Urinary bladder (tissue), 4 donors: ENCODE measurements around the gene GRK2. TPM values are rescaled to one million over a fixed set of nuclear protein-coding genes. Genes with fewer than 3 reads are reported as not detected.

Experiments used
- DNase-seq: peaks from one replicate; pipeline ENCODE4 v3.0.0-alpha.2; 2015; ENCODE audit errors: extremely low spot score
- H3K27ac ChIP-seq: one replicate; pipeline ENCODE4 v1.5.1; 2013; ENCODE audit warnings: low read depth, mild to moderate bottlenecking, moderate library complexity
- H3K36me3 ChIP-seq: one replicate; pipeline ENCODE4 v1.6.1; 2013; ENCODE audit warnings: mild to moderate bottlenecking, moderate library complexity; ENCODE audit not compliant: insufficient read depth
- H3K4me1 ChIP-seq: one replicate; pipeline ENCODE4 v1.6.1; 2013; ENCODE audit warnings: mild to moderate bottlenecking, moderate library complexity; ENCODE audit not compliant: insufficient read depth
- H3K4me3 ChIP-seq: one replicate; pipeline ENCODE4 v1.5.1; 2013; ENCODE audit warnings: low read depth, low read length
- whole genome bisulfite sequencing: extraction: QIAGEN DNeasy Blood & Tissue Kit; methylation state at CpG from one replicate; pipeline ENCODE4 v1.1.7; 2013; 5-methylcytosine and 5-hydroxymethylcytosine counted together
- polyA plus RNA-seq: library from polyadenylated mRNA; stranded (reverse); fragments of 200-250 nt; gene quantifications from one replicate; pipeline ENCODE4 v1.2.3, GENCODE V29; 2013
- total RNA-seq: library from RNA; depleted of rRNA; stranded (reverse); fragments of >200 nt; gene quantifications from one replicate; pipeline ENCODE4 v1.2.3, GENCODE V29; 2014
- donor health status: healthy with polysubstance abuse.
- donor health status: healthy.

Gene GRK2
- total and polyA plus RNA-seq, 2 donors, result 21.1 to 66.3 TPM

DNA sequence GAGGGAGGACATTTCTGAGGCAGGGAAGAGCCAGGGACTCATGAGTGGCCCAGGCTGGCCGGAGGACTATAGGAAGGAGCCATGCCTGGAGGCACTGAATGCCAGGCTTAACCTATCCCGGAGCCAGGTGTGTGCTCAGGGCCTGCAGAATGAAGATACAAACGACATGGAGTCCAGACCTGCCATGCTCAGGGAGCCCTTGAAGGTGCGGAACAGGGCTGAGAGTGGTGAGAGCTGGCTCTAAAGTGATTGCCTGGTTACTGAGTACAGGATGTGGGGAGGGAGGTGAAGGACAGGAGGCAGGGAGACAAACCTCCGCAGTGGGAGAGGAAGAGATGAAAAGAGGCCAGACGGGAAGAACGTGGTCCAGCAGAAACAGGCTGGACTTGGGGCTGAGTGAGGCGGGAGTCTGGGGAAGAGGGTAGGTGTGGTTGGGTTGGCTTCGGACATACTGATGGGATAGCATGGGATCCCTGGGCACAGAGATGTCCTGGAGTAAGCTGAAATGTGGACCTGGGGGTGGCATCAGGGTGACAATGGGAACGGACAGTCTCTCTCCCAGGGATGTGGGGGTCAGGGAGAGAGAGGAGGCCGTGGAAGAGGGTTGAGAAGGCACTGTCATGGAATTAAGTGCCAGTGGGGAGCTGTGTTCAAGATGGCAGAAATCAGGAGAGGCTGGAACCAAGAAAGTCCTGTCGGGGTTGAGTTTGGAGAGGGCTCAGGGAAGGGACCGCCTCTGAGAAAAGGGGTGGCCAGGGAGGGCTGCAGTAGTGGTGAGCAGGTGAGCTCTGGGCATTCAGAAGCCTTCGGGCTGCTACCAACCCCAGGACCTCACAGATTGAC lies 21.3 kb downstream of the GRK2 start:
- 68% methylated on average over 14 of the region's 14 CpGs for WGBS
- DNase-seq, result no peak
- H3K4me3 ChIP-seq, result no peak overlapping the region
- H3K36me3 ChIP-seq, result peaks cover 10% of the 10 kb centered on the region
- no peaks in the 10 kb centered on the region for H3K4me1 ChIP-seq
- H3K27ac ChIP-seq, result peak overlapping the region; percentile 91

GRCh38 chr11:67288198-67288451 lies 21.9 kb downstream of the GRK2 start:
- no peak for DNase-seq
- Histone ChIP-seq H3K27ac (peak overlapping the region; percentile 91), H3K4me3 (peak overlapping the region; percentile 88), H3K4me1 (no peaks in the 10 kb centered on the region), H3K36me3 (peaks cover 10% of the 10 kb centered on the region)
- WGBS, result 28% methylated on average over 4 of the region's 4 CpGs

- peaks cover 10% of the 10 kb centered on the region for H3K36me3 ChIP-seq
- no peak for DNase-seq
- peak overlapping the region; percentile 91 for H3K27ac ChIP-seq
- no peaks in the 10 kb centered on the region for H3K4me1 ChIP-seq
- peak overlapping the region; percentile 88 for H3K4me3 ChIP-seq
- WGBS, result under 1% methylated on average over 87 of the region's 87 CpGs
Measured at GRCh38 chr11:67288452-67289225, 22.4 kb downstream of the GRK2 start.

- under 1% methylated on average over 49 of the region's 56 CpGs for WGBS
- H3K4me3 ChIP-seq, result peak within 1 kb of the TSS; percentile 88
- H3K27ac ChIP-seq, result peak within 1 kb of the TSS; percentile 91
- no peak for DNase-seq
- peaks cover 10% of the 10 kb centered on the region for H3K36me3 ChIP-seq
- H3K4me1 ChIP-seq, result no peaks in the 10 kb centered on the region
Measured at GRCh38 chr11:67289226-67289650, 23.0 kb downstream of the GRK2 start, which contains the start of gene ANKRD13D. TSS of gene ANKRD13D (plus strand) at chr11:67289303. CDS start at chr11:67289461, 158 bp downstream.

- Histone ChIP-seq H3K4me3 (peak overlapping the region; percentile 88), H3K36me3 (peaks cover 7% of the 10 kb centered on the region), H3K27ac (peak overlapping the region; percentile 30), H3K4me1 (no peaks in the 10 kb centered on the region)
- 23% methylated on average over 36 of the region's 36 CpGs for WGBS
- DNase-seq, result no peak
Measured at GRCh38 chr11:67289651-67290479, 23.6 kb downstream of the GRK2 start.

- Histone ChIP-seq H3K27ac (no peak overlapping the region), H3K4me1 (no peaks in the 10 kb centered on the region), H3K4me3 (no peak overlapping the region), H3K36me3 (peaks cover under 1% of the 10 kb centered on the region)
- DNase-seq, result no peak
- 36% methylated on average over 7 of the region's 7 CpGs for WGBS
Measured at GRCh38 chr11:67290801-67291200, 24.5 kb downstream of the GRK2 start.

GRCh38 chr11:67291481-67292381 lies 25.5 kb downstream of the GRK2 start:
- no peak overlapping the region for H3K27ac ChIP-seq
- DNase-seq, result no peak
- no peaks in the 10 kb centered on the region for H3K36me3 ChIP-seq
- 86% methylated on average over 33 of the region's 33 CpGs for WGBS
- no peaks in the 10 kb centered on the region for H3K4me1 ChIP-seq
- H3K4me3 ChIP-seq, result no peak overlapping the region

GRCh38 chr11:67292671-67293070 lies 26.4 kb downstream of the GRK2 start:
- Histone ChIP-seq H3K36me3 (no peaks in the 10 kb centered on the region), H3K4me1 (no peaks in the 10 kb centered on the region)
- 46% methylated on average over 3 of the region's 3 CpGs for WGBS

GRCh38 chr11:67293090-67293489 lies 26.8 kb downstream of the GRK2 start:
- Histone ChIP-seq H3K36me3 (no peaks in the 10 kb centered on the region), H3K4me1 (no peaks in the 10 kb centered on the region), H3K4me3 (no peak overlapping the region), H3K27ac (no peak overlapping the region)
- 45% methylated on average over 3 of the region's 3 CpGs for WGBS
- no peak for DNase-seq

More at GRCh38 chr11:67292671-67293070, 26.4 kb downstream of the GRK2 start:
- H3K4me3 ChIP-seq, result no peak overlapping the region
- no peak overlapping the region for H3K27ac ChIP-seq
- no peak for DNase-seq

DNA sequence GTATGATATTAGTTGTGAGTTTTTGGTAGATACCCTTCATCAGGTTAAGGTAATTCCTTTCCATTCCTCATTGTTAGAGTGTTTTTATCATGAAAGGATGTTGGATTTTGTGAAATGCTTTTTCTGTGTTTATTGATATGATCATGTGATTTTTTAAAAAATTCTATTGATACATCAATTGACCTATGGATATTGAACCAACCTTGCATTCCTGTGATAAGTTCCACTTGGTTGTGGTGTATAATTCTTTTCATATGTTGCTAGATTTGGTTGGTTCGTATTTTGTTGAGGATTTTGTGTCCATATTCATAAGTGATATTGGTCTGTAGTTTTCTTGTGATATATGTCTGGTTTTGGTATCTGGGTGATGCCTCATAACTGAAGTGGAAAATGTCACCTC lies 29.6 kb downstream of the GRK2 start:
- 97% methylated on average over 1 of the region's 1 CpG for WGBS
- Histone ChIP-seq H3K4me3 (no peak overlapping the region), H3K4me1 (no peaks in the 10 kb centered on the region), H3K27ac (no peak overlapping the region), H3K36me3 (peaks cover 3% of the 10 kb centered on the region)
- DNase-seq, result no peak

DNA sequence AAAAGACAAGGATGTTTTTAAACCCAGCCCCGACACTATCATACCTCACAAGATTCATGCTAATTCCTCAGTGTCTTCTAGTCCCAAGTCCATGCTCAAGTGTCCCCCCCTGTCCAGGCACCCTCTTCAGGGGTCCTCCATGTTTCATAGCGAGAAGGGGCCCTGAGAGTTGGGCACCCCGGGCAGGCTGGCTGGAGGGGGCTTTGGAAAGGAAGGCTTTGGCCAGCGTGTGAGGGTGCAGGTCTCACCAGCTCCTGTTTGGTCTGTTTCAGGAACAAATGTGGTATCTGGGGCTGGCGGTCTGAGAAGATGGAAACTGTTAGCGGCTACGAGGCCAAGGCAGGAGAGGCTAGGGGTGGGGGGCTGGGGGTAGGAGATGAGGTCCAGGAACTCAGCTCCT lies 32.5 kb downstream of the GRK2 start:
- WGBS, result 93% methylated on average over 7 of the region's 7 CpGs
- no peak overlapping the region for H3K27ac ChIP-seq
- H3K4me3 ChIP-seq, result no peak overlapping the region
- H3K36me3 ChIP-seq, result peaks cover 6% of the 10 kb centered on the region
- DNase-seq, result no peak
- H3K4me1 ChIP-seq, result no peaks in the 10 kb centered on the region

GRCh38 chr11:67299471-67300191 lies 33.4 kb downstream of the GRK2 start:
- Histone ChIP-seq H3K36me3 (peaks cover 6% of the 10 kb centered on the region), H3K4me1 (no peaks in the 10 kb centered on the region), H3K27ac (no peak overlapping the region), H3K4me3 (no peak overlapping the region)
- no peak for DNase-seq
- 94% methylated on average over 29 of the region's 29 CpGs for WGBS
